Measurements from ENCODE around the gene PLAC8.

GRCh38 chr4:83124111-83124780, 9.7 kb upstream of the PLAC8 start:
- TF ChIP-seq YY1 (IDR thresholded peaks at IDR 0.05; ENCODE audit: insufficient read depth, insufficient read length) (no peak), ZNF274 (IDR thresholded peaks at IDR 0.05; ENCODE audit: low read depth, low read length) (no peak)

All from NT2/D1 (cell line).